ENCODE data around the gene ZNF19. TPM values are rescaled to one million over a fixed set of nuclear protein-coding genes. Genes with fewer than 3 reads are reported as not detected.

Gene ZNF19
- polyA plus RNA-seq (ENCODE audit: low read depth in 6 of 6): 1 to 10 TPM in 5 of 6 donors, not detected in 1; 1.6 to 3.5 (median 2.9) TPM

DNA sequence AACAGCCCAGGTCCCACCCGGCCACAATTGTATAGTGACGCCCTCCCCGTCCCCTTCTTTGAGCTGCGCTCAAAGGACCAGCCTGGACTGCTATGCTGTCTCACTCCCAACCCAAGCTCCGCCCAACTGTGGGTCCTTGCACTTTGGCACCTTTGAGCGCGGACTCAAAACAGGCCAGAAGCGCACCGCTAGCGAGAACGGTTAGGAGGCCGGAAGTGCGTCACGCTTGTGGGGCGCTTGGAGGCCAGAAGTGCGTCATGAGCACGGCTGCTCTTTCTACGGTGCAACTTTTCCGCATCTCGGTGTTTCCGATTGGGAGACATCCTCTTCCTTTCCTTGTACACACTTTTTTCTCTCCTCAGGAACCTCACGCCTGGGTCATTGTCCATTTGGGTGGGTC is at the start of gene ZNF19:
ZNF19 (minus strand) TSS at position 203 of the 400 bp plus-strand sequence. CDS start 7,210 bp downstream, outside the sequence.
- Mint-ChIP-seq H3K4me1 (peaks cover 5 to 13% (median 12%) of the 10 kb centered on the region in 3 donors), H3K4me3 (no peak within 1 kb of the TSS), H3K9me3 (peaks cover 0 to 4% (median 0%) of the 10 kb centered on the region in 7 donors), H3K36me3 (no peaks in the 10 kb centered on the region), H3K27me3 (peaks cover 0 to 29% (median 14%) of the 10 kb centered on the region in 3 donors), H3K27ac (peak within 1 kb of the TSS in 2 of 6 donors; percentile 17 to 36)
- ATAC-seq (ENCODE audit: low read depth in 2 of 2) (no peak), DNase-seq (no peak)

DNA sequence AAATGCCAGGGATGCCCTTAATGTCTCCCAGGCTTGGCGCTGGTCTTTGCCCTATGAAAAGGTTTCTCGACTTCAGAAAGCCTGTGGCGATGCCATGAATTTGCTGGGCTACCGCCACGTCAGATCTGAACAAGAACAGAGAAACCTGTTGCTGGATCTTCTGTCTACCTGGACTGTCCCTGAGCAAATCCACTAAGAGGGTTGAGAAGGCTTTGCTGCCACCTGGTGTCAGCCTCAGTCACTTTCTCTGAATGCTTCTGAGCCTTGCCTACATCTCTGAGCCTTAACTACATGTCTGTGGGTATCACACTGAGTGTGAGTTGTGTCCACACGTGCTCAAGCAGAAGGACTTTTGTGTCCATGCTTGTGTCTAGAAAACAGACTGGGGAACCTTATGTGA is 48.5 kb upstream of the ZNF19 start:
- peaks cover 8 to 30% (median 9%) of the 10 kb centered on the region in 3 donors for H3K27me3 Mint-ChIP-seq
- ATAC-seq (ENCODE audit: low read depth in 2 of 2) (peak; percentile 76 to 82), DNase-seq (peak; percentile 24)
- H3K4me3 Mint-ChIP-seq: peak overlapping the region in 1 of 8 donors; percentile 61
- no peaks in the 10 kb centered on the region for H3K9me3 Mint-ChIP-seq
- H3K27ac Mint-ChIP-seq: no peak overlapping the region
- H3K36me3 Mint-ChIP-seq: no peaks in the 10 kb centered on the region
- peaks cover 14 to 19% (median 16%) of the 10 kb centered on the region in 3 donors for H3K4me1 Mint-ChIP-seq

DNA sequence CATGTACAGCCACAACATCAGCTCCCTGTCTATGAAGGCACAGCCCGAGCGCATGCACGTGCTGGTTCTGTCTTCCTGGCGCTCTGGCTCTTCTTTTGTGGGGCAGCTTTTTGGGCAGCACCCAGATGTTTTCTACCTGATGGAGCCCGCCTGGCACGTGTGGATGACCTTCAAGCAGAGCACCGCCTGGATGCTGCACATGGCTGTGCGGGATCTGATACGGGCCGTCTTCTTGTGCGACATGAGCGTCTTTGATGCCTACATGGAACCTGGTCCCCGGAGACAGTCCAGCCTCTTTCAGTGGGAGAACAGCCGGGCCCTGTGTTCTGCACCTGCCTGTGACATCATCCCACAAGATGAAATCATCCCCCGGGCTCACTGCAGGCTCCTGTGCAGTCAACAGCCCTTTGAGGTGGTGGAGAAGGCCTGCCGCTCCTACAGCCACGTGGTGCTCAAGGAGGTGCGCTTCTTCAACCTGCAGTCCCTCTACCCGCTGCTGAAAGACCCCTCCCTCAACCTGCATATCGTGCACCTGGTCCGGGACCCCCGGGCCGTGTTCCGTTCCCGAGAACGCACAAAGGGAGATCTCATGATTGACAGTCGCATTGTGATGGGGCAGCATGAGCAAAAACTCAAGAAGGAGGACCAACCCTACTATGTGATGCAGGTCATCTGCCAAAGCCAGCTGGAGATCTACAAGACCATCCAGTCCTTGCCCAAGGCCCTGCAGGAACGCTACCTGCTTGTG is 47.8 kb upstream of the ZNF19 start:
- no peak for ATAC-seq (ENCODE audit: low read depth in 2 of 2)
- Mint-ChIP-seq H3K4me1 (peaks cover 9 to 12% (median 10%) of the 10 kb centered on the region in 3 donors), H3K4me3 (no peak overlapping the region), H3K27ac (no peak overlapping the region), H3K36me3 (no peaks in the 10 kb centered on the region), H3K9me3 (no peaks in the 10 kb centered on the region), H3K27me3 (peaks cover under 1 to 25% (median 11%) of the 10 kb centered on the region in 3 donors)
- no peak for DNase-seq

DNA sequence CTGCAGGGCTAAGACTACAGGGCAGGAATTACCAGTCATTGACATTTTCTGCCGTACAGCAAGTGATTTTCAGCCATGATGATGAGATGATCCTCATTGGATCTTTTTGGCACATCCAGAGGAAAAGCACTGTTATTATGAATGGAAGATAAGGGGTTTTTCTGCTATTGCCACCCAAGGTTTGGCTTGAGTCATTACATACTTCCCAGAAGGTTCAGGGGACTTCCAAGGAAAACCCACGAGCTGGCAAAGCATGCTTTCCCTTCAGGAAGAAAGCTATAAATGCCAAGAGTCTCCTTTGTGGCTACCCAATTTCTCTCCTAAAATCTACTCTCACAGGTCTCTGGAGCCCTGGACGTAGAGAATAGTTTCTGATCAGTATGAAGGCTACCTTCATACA is 43.2 kb upstream of the ZNF19 start:
- Mint-ChIP-seq H3K4me3 (no peak overlapping the region), H3K9me3 (no peaks in the 10 kb centered on the region), H3K27ac (no peak overlapping the region), H3K4me1 (no peaks in the 10 kb centered on the region), H3K27me3 (peaks cover 0 to 33% (median 19%) of the 10 kb centered on the region in 3 donors), H3K36me3 (no peaks in the 10 kb centered on the region)
- no peak for DNase-seq
- ATAC-seq (ENCODE audit: low read depth in 2 of 2): no peak

DNA sequence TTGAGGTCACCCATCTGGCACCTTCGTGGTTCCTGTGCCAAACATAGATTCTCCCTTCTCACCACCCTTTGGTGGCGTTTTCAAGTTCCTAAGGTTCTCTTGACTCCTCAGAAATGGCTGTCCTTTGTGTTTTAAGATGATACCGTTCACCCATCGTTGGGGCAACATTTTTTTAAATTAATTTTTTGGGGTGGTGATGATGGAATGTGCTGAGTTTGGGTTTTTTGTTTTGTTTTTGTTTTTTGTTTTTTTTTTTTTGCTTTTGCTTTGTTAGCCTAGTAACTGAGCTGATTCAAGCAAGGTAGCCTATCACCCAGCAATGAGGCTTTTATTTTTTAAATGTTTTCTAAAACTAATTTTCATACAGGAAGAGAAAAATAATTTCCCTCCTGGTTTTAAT is 39.7 kb upstream of the ZNF19 start:
- Mint-ChIP-seq H3K36me3 (no peaks in the 10 kb centered on the region), H3K27me3 (peaks cover 11 to 43% (median 19%) of the 10 kb centered on the region in 3 donors), H3K4me1 (peaks cover 5 to 6% (median 5%) of the 10 kb centered on the region in 3 donors), H3K9me3 (no peaks in the 10 kb centered on the region), H3K4me3 (peak overlapping the region in 1 of 8 donors; percentile 30), H3K27ac (no peak overlapping the region)
- DNase-seq (no peak), ATAC-seq (ENCODE audit: low read depth in 2 of 2) (no peak)

DNA sequence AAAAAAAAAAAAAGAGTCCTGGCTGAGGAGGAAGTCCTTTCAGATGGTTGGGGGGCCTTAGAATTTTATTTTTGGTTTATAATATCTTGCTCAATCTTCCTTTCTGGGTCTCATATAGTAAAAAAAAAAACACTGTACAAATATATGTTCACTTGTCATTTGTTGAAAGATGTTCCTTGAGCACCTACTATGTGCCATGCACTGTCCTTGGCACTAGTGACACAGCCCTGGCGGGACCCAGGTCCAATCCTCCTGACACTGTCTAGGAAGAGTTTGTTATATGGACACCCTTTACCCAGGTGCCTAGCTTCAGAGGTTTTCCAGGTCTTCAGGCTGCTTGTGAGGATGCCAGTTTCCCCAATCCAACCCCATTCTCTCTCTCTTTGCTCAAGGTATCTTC is 39.1 kb upstream of the ZNF19 start:
- Mint-ChIP-seq H3K4me1 (peaks cover 5 to 6% (median 5%) of the 10 kb centered on the region in 3 donors), H3K27me3 (peaks cover 12 to 49% (median 19%) of the 10 kb centered on the region in 3 donors), H3K27ac (no peak overlapping the region), H3K9me3 (no peaks in the 10 kb centered on the region), H3K4me3 (peak overlapping the region in 1 of 8 donors; percentile 58), H3K36me3 (no peaks in the 10 kb centered on the region)
- DNase-seq: no peak
- no peak for ATAC-seq (ENCODE audit: low read depth in 2 of 2)

DNA sequence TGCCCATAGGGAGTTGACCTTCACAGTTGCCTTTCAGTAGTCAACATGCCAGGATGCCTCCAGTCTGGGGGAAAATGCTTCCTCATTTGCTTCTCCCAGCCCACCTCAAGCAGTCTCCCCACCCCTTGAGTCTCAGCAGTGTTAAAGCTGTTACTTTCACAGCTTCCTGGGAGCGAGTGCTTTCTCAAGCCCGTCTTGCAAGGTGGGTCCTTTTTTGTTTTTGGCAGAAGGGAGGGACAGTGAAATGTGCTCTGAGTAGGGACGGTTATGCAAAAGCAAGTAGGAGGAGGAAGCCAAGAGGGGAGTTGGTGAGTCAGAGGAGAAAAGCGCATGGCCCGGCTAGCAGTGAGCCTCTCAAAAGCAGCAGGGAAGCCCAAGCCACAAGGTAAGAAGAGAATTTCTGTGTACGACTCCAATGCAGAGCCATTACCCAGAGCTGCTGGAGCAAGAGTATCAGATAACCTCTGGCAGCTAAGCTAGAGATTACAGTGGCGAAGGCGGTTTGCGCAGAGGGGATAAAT is 37.0 kb upstream of the ZNF19 start, which contains the start of gene CHST4:
CHST4 (plus strand) TSS at position 316 of the 521 bp plus-strand sequence. CDS start 10,252 bp downstream, outside the sequence.
- peaks cover 5 to 6% (median 5%) of the 10 kb centered on the region in 3 donors for H3K4me1 Mint-ChIP-seq
- H3K27me3 Mint-ChIP-seq: peaks cover 27 to 69% (median 33%) of the 10 kb centered on the region in 3 donors
- no peak within 1 kb of the TSS for H3K4me3 Mint-ChIP-seq
- DNase-seq (no peak), ATAC-seq (ENCODE audit: low read depth in 2 of 2) (peak in 1 of 2 donors; percentile 14)
- no peaks in the 10 kb centered on the region for H3K9me3 Mint-ChIP-seq
- no peaks in the 10 kb centered on the region for H3K36me3 Mint-ChIP-seq
- H3K27ac Mint-ChIP-seq: peak within 1 kb of the TSS in 1 of 6 donors; percentile 80

DNA sequence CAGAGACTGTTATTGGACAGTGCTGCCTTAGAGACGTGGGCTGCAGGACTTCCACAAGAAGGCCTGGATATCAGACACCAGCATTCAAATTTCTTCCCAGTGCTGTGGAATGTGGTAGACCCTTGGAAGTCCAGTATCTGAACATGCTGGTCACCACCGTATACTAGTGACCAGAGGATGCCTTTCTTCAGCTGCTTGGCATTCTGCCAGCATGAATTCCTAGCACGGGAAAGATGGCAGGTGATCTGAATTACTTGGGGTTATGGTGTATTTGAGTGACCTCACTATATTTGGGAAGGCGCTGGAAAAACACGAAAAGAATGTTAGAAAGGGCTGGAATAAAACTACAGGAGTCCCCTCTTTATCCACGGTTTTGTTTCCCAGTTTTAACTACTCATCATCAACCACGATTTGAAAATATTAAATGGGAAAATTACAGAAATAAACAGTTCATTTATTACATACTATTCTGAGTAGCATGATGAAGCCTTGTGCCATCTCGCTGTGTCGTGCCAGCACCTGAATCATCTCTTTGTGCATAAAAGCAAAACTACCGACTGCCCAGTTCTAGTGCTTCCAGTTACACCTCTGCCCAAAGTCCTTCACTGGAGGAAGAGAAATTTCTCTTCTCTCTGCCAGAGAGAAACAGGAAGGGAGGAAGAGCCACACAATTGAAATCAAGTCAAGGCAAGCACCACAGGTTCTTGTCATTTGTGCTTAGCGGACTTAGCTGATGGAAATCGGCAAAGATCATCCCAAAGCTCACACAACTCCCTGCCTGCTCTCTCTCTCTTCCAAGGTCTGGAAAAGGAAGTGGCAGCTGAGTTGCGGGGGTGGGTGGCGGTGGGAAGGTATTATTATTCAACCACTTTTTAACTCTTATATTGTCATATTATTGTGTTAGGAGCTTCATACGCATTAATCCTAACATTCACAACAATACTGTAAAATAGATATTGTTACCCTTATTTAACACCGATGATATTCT is 35.7 kb upstream of the ZNF19 start:
- Mint-ChIP-seq H3K27me3 (peaks cover 27 to 70% (median 39%) of the 10 kb centered on the region in 3 donors), H3K9me3 (no peaks in the 10 kb centered on the region), H3K4me1 (peaks cover 5 to 6% (median 5%) of the 10 kb centered on the region in 3 donors), H3K36me3 (no peaks in the 10 kb centered on the region), H3K4me3 (no peak overlapping the region), H3K27ac (no peak overlapping the region)
- no peak for ATAC-seq (ENCODE audit: low read depth in 2 of 2)
- no peak for DNase-seq

DNA sequence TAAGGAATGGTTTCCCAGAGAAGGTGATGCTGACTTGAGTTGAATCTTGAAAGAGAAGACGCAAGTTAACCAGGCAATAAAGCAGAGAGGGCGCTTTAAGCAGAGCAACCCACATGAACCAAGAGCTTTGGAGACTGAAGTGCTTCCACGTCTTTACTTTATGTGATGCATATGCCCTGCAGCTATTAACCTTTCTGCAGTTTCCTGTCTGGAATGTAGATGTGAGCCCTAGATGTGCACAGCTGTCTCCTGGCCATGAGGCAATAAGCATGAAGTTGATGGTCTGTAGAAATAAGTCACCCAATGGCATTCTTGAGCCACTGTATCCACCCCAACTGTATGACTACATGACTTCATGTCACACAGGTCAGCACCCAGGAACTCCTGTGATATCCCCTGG is 31.4 kb upstream of the ZNF19 start:
- Mint-ChIP-seq H3K4me3 (no peak overlapping the region), H3K27me3 (peaks cover 20 to 56% (median 42%) of the 10 kb centered on the region in 3 donors), H3K9me3 (no peaks in the 10 kb centered on the region), H3K4me1 (peaks cover 0 to 5% (median 0%) of the 10 kb centered on the region in 3 donors), H3K27ac (peak overlapping the region in 1 of 6 donors; percentile 56), H3K36me3 (no peaks in the 10 kb centered on the region)
- ATAC-seq (ENCODE audit: low read depth in 2 of 2) (no peak), DNase-seq (no peak)

DNA sequence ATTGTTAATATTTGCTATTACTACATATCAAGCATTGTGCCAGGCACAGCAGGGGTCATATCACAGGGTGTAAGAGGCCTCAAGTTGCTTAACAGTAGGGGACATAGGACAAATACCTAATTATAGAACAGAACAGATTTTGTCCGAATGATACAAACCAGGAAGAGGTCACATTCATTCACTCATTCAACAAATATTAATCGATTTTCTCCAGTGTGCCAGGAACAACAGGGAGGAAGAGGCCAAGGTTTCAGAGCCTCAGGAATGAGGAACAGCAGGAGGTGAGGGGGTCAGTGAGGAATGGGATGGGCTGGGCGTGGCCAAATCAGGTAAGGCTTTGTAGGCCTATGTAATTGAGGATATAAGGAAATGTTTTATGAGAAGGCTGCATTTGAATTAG is 25.9 kb upstream of the ZNF19 start:
- Mint-ChIP-seq H3K27me3 (peaks cover 22 to 58% (median 39%) of the 10 kb centered on the region in 3 donors), H3K4me3 (no peak overlapping the region), H3K36me3 (no peaks in the 10 kb centered on the region), H3K4me1 (peaks cover 0 to 5% (median 0%) of the 10 kb centered on the region in 3 donors), H3K27ac (no peak overlapping the region), H3K9me3 (peaks cover 0 to 3% (median 0%) of the 10 kb centered on the region in 7 donors)
- DNase-seq: no peak
- no peak for ATAC-seq (ENCODE audit: low read depth in 2 of 2)

DNA sequence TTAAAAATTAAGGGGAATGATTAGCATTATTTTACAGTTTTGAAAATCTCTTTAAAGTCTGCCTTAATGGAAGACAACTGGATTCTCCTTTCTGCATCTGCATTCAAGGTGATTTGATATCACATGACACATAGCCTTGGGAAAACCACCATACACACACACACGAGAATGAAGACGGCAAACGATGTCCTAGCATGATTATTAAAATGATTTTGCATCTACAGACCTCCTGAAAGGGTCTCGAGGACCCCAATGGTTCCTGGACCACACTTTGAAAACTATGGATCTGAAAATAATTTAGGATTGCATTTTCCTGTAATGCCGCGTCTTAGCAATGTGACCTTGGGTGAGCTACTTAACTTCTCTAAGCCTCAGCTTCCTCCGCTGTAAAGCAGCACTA is 25.4 kb upstream of the ZNF19 start:
- ATAC-seq (ENCODE audit: low read depth in 2 of 2): no peak
- peaks cover 0 to 3% (median 0%) of the 10 kb centered on the region in 7 donors for H3K9me3 Mint-ChIP-seq
- peaks cover 0 to 5% (median 0%) of the 10 kb centered on the region in 3 donors for H3K4me1 Mint-ChIP-seq
- no peak overlapping the region for H3K27ac Mint-ChIP-seq
- no peaks in the 10 kb centered on the region for H3K36me3 Mint-ChIP-seq
- no peak for DNase-seq
- H3K4me3 Mint-ChIP-seq: no peak overlapping the region
- H3K27me3 Mint-ChIP-seq: peaks cover 22 to 64% (median 39%) of the 10 kb centered on the region in 3 donors

DNA sequence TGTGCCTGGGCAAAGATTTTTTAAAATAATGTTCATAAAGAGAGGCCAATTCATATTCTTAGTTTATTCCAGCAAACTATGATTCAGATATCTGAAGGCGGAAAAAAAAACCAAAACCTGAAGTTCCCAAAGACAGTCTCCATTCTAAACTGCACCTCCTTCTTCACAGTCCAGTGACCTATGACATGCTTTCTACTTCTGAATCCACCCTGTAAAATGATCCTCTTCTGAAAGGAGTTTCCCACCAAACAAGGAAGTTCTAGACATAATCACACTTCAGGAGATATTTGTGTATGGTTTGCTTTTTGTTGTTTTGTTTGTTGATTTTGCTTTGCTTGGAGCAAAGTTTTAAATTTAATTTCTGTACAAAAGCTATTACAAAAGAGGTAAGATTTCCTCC is 24.2 kb upstream of the ZNF19 start:
- DNase-seq (no peak), ATAC-seq (ENCODE audit: low read depth in 2 of 2) (no peak)
- Mint-ChIP-seq H3K4me1 (peaks cover 0 to 5% (median 0%) of the 10 kb centered on the region in 3 donors), H3K27me3 (peaks cover 22 to 67% (median 39%) of the 10 kb centered on the region in 3 donors), H3K36me3 (no peaks in the 10 kb centered on the region), H3K4me3 (no peak overlapping the region), H3K27ac (no peak overlapping the region), H3K9me3 (peaks cover 0 to 3% (median 0%) of the 10 kb centered on the region in 7 donors)

DNA sequence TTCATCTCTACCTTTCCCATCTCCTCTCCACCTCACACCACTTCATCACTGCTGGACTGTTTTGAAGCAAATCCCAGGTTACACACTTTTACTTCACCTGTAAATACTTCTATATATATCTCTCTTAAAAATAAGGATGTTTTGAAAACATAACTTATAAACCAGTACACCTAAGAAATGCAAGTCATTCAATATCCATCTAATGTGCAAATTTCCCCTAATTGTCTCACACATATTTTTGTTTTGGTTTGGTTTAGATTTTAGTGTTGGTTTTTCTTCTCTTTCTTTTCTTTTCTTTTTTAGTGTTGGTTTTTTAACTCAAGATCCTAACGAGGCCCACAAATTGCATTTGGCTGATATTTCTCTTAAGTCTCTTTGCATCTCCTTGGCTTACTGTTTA is 17.9 kb upstream of the ZNF19 start:
- Mint-ChIP-seq H3K4me3 (no peak overlapping the region), H3K27ac (no peak overlapping the region), H3K36me3 (no peaks in the 10 kb centered on the region), H3K27me3 (peaks cover 17 to 52% (median 27%) of the 10 kb centered on the region in 3 donors), H3K9me3 (no peaks in the 10 kb centered on the region), H3K4me1 (no peaks in the 10 kb centered on the region)
- DNase-seq (no peak), ATAC-seq (ENCODE audit: low read depth in 2 of 2) (no peak)
